HepG2 (cell line): ENCODE data around the gene VEZF1. TPM values are rescaled to one million over a fixed set of nuclear protein-coding genes. Genes with fewer than 3 reads are reported as not detected.

Experiments used
- CREB1 ChIP-seq, 2 experiments: fragments of 450-650 bp in 1 of 2; IDR thresholded peaks; 2 replicates each; pipeline ENCODE4 v1.6.1; 2016 to 2017; ENCODE audit warnings: control low read depth in 1 of 2, mild to moderate bottlenecking in 1 of 2, missing compliant biosample characterization in 1 of 2, missing genetic modification characterization in 1 of 2
- E2F5 ChIP-seq: sonication (generic); formaldehyde crosslinking; conservative IDR thresholded peaks from 2 replicates; pipeline ENCODE4 v1.4.0; 2020; ENCODE audit warnings: missing genetic modification reagents
- FOXA1 ChIP-seq, 2 experiments: fragments of 450-650 bp in 1 of 2; sonication (generic) in 1 of 2; formaldehyde crosslinking in 1 of 2; IDR thresholded peaks; 2 replicates each; pipeline versions ENCODE4 v1.4.0 to v1.6.1; 2016 to 2020; ENCODE audit warnings: missing genetic modification reagents in 1 of 2
- HHEX ChIP-seq: IDR thresholded peaks from 2 replicates; pipeline ENCODE4 v1.6.1; 2016; ENCODE audit warnings: control low read depth
- IKZF1 ChIP-seq: fragments of 450-650 bp; IDR thresholded peaks from 2 replicates; pipeline ENCODE4 v1.7.1; 2016
- KDM1A ChIP-seq: IDR thresholded peaks from 2 replicates; pipeline ENCODE4 v1.6.1; 2016; ENCODE audit warnings: missing compliant biosample characterization
- MED1 ChIP-seq: sonication (generic); formaldehyde crosslinking; IDR thresholded peaks from 2 replicates; pipeline ENCODE4 v1.4.0; 2020; ENCODE audit warnings: missing genetic modification reagents
- MIER3 ChIP-seq: IDR thresholded peaks from 2 replicates; pipeline ENCODE4 v1.6.1; 2016; ENCODE audit warnings: missing compliant biosample characterization, borderline replicate concordance
- NCOA1 ChIP-seq: sonication (generic); formaldehyde crosslinking; IDR thresholded peaks from 2 replicates; pipeline ENCODE4 v1.9.0; 2021; ENCODE audit warnings: missing genetic modification reagents
- NR1H2 ChIP-seq: sonication (generic); formaldehyde crosslinking; IDR thresholded peaks from 2 replicates; pipeline ENCODE4 v1.8.1; 2022; ENCODE audit warnings: low read depth, missing genetic modification reagents, borderline replicate concordance
- NR2C2 ChIP-seq: sonication (generic); formaldehyde crosslinking; IDR thresholded peaks from 2 replicates; pipeline ENCODE4 v1.4.0; 2020; ENCODE audit warnings: missing genetic modification reagents, mild to moderate bottlenecking, moderate library complexity, borderline replicate concordance
- ONECUT2 ChIP-seq: sonication (generic); formaldehyde crosslinking; IDR thresholded peaks from 2 replicates; pipeline ENCODE4 v1.4.0; 2020; ENCODE audit warnings: missing genetic modification reagents
- PAX8 ChIP-seq: sonication (generic); formaldehyde crosslinking; IDR thresholded peaks from 2 replicates; pipeline ENCODE4 v1.8.0; 2022; ENCODE audit warnings: mild to moderate bottlenecking, missing genetic modification reagents, borderline replicate concordance
- PITX1 ChIP-seq: sonication (generic); formaldehyde crosslinking; IDR thresholded peaks from 2 replicates; pipeline ENCODE4 v1.5.1; 2020; ENCODE audit warnings: mild to moderate bottlenecking, missing genetic modification reagents
- RNF219 ChIP-seq: sonication (generic); formaldehyde crosslinking; IDR thresholded peaks from 2 replicates; pipeline ENCODE4 v1.5.0; 2020; ENCODE audit warnings: mild to moderate bottlenecking, missing genetic modification reagents
- SMAD1 ChIP-seq: sonication (generic); formaldehyde crosslinking; IDR thresholded peaks from 2 replicates; pipeline ENCODE4 v1.4.0; 2020; ENCODE audit warnings: missing genetic modification reagents, low read depth, mild to moderate bottlenecking, borderline replicate concordance
- SP1 ChIP-seq, 2 experiments: fragments of 450-650 bp in 1 of 2; sonication (generic) in 1 of 2; formaldehyde crosslinking in 1 of 2; IDR thresholded peaks; 2 replicates each; pipeline versions ENCODE4 v1.4.0 to v1.6.1; 2016 to 2020; ENCODE audit warnings: missing genetic modification reagents in 1 of 2
- YEATS4 ChIP-seq: sonication (generic); formaldehyde crosslinking; IDR thresholded peaks from 2 replicates; pipeline ENCODE4 v1.4.0; 2020; ENCODE audit warnings: missing genetic modification reagents, borderline replicate concordance
- ZNF33A ChIP-seq: sonication (generic); formaldehyde crosslinking; IDR thresholded peaks from 2 replicates; pipeline ENCODE4 v1.5.1; 2020; ENCODE audit warnings: missing genetic modification reagents, mild to moderate bottlenecking, moderate library complexity, borderline replicate concordance
- ZNF510 ChIP-seq: sonication (generic); formaldehyde crosslinking; IDR thresholded peaks from 2 replicates; pipeline ENCODE4 v1.4.0; 2020; ENCODE audit warnings: low read depth, mild to moderate bottlenecking, missing genetic modification reagents
- ZNF761 ChIP-seq: sonication (generic); formaldehyde crosslinking; conservative IDR thresholded peaks from 2 replicates; pipeline ENCODE4 v1.4.0; 2020; ENCODE audit warnings: mild to moderate bottlenecking, missing genetic modification reagents
- ZNF775 ChIP-seq: sonication (generic); formaldehyde crosslinking; IDR thresholded peaks from 2 replicates; pipeline ENCODE4 v1.4.0; 2020; ENCODE audit warnings: missing genetic modification reagents, mild to moderate bottlenecking, moderate library complexity, borderline replicate concordance
- ZSCAN12 ChIP-seq: sonication (generic); formaldehyde crosslinking; IDR thresholded peaks from 2 replicates; pipeline ENCODE4 v1.9.0; 2021; ENCODE audit warnings: mild to moderate bottlenecking, missing genetic modification reagents
- polyA plus RNA-seq, 8 experiments: library from polyadenylated mRNA; depleted of rRNA in 3 of 8; stranded (reverse) in 7 of 8; unstranded in 1 of 8; fragments of >200 nt; fragmentation: Illumina TruSeq in 4 of 8; extraction: Trizol in 4 of 8; gene quantifications; 2 replicates each; pipeline versions ENCODE4 v1.2.1 to v1.2.3, GENCODE V29; 2011 to 2016; ENCODE audit warnings: low read depth in 4 of 8, missing spikeins in 1 of 8, mixed read lengths in 1 of 8; ENCODE audit not compliant: insufficient read depth in 1 of 8
- total RNA-seq, 5 experiments: library from RNA; depleted of rRNA; stranded (reverse); fragments of >200 nt; fragmentation: Illumina TruSeq; extraction: Trizol; gene quantifications; 2 replicates each; pipeline ENCODE4 v1.2.3, GENCODE V29; 2016; ENCODE audit warnings: low read depth in 1 of 5
- TF ChIP-seq, protein P1 (sequence below): IDR thresholded peaks from 2 replicates; pipeline ENCODE4 v1.6.1; 2018; ENCODE audit warnings: missing genetic modification reagents, mild to moderate bottlenecking, missing compliant biosample characterization

The VEZF1 gene
- total and polyA plus RNA-seq, 2 of the 13 experiments (the other 11 are each of a cell fraction or from before 2014, with no cell fraction given), result 45.9 to 49.7 TPM

GRCh38 chr17:57938061-57938502 lies 50.0 kb downstream of the VEZF1 start (continued):
- TF ChIP-seq SP1 (IDR thresholded peaks at IDR 0.05) (no peak), SP1 (CRISPR knock-in tag; IDR thresholded peaks at IDR 0.05) (no peak), CREB1 (IDR thresholded peaks at IDR 0.05) (peak; percentile 87), CREB1 (CRISPR knock-in tag; IDR thresholded peaks at IDR 0.05) (peak; percentile 85), ZNF761 (CRISPR knock-in tag) (no peak), YEATS4 (no peak), PAX8 (CRISPR knock-in tag) (no peak), KDM1A (peak; percentile 51; the same call in 1 of the 2 replicates), HHEX (peak; percentile 46; the same call in 1 of the 2 replicates), ZNF510 (CRISPR knock-in tag) (no peak), SMAD1 (CRISPR knock-in tag) (no peak), NCOA1 (CRISPR knock-in tag) (no peak), PITX1 (CRISPR knock-in tag) (peak; percentile 64; the same call in 1 of the 2 replicates), ZSCAN12 (CRISPR knock-in tag) (no peak), ZNF775 (CRISPR knock-in tag) (no peak), RNF219 (CRISPR knock-in tag) (no peak), E2F5 (no peak), MIER3 (CRISPR knock-in tag) (peak; percentile 81; the same call in 1 of the 2 replicates), NR2C2 (CRISPR knock-in tag) (peak; percentile 36; the same call in 1 of the 2 replicates), ZNF33A (CRISPR knock-in tag) (no peak), MED1 (CRISPR knock-in tag) (peak; percentile 93), ONECUT2 (no peak), IKZF1 (no peak), NR1H2 (no peak), FOXA1 (IDR thresholded peaks at IDR 0.05) (no peak), FOXA1 (CRISPR knock-in tag; IDR thresholded peaks at IDR 0.05) (peak; percentile 92)
- TF ChIP-seq, protein P1, sequence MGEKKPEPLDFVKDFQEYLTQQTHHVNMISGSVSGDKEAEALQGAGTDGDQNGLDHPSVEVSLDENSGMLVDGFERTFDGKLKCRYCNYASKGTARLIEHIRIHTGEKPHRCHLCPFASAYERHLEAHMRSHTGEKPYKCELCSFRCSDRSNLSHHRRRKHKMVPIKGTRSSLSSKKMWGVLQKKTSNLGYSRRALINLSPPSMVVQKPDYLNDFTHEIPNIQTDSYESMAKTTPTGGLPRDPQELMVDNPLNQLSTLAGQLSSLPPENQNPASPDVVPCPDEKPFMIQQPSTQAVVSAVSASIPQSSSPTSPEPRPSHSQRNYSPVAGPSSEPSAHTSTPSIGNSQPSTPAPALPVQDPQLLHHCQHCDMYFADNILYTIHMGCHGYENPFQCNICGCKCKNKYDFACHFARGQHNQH, result peak; percentile 88
